ENCODE measurements around the gene ZNF175. TPM values are rescaled to one million over a fixed set of nuclear protein-coding genes. Genes with fewer than 3 reads are reported as not detected.

ZNF175 gene
- total RNA-seq, 1 experiment from 2014 or later = 9.3 TPM

DNA sequence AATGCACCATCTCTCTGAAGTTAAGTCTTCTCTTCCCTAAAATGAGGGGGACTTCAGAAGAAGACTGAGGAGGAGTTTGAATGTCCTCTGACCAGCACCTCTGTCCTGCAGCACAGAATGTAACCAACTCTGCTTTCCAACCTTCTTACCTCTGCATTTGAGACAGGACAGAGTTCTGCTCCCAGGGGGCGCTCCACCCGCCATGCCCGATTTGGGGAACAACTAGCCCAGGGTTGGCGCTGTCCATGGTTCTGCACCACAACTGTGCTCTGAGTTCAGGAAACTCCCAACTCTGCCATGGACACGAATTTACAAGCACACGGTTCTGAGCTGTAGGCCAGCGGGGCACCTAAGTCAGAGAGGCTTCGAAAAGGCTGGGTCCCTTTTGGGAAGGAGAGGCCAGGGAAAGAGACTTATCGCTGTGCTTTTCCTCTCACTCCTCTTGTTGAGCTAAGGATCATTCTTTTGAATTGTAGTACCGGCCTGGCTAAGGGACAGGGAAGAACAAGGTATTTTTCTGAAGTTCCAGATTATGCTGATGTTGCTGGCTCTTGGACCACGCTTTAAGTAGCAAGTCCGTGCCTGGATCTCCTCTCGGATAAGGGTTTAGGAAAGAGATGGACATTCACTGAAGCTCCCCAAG is 37.0 kb downstream of the ZNF175 start:
- POLR2A ChIA-PET = no interaction called here
- Histone ChIP-seq H3K27ac (ENCODE audit: low read depth, low read length) (no peak overlapping the region), H3K9me2 (ENCODE audit: insufficient read depth) (no peaks in the 10 kb centered on the region), H3K27me3 (ENCODE audit: insufficient read depth, low read length) (peaks cover 45% of the 10 kb centered on the region), H2AFZ (ENCODE audit: low read depth, low read length, poor library complexity, severe bottlenecking) (no peak overlapping the region), H4K20me1 (ENCODE audit: insufficient read depth) (no peaks in the 10 kb centered on the region), H3K36me3 (ENCODE audit: control insufficient read depth in 1 of 2, insufficient read depth in 2 of 2, low read length in 2 of 2) (no peaks in the 10 kb centered on the region), H3K4me2 (ENCODE audit: low read length) (no peak overlapping the region), H3K4me1 (ENCODE audit: control insufficient read depth in 1 of 2, insufficient read depth in 2 of 2, low read length in 2 of 2) (no peaks in the 10 kb centered on the region), H3K4me3 (replicated peaks in 1 of 2; ENCODE audit: low read depth in 1 of 2, low read length in 2 of 2) (no peak overlapping the region), H3K79me2 (ENCODE audit: insufficient read depth, low read length) (no peaks in the 10 kb centered on the region), H3K9me3 (ENCODE audit: control insufficient read depth in 1 of 2, insufficient read depth in 1 of 2, low read depth in 1 of 2, low read length in 2 of 2) (no peaks in the 10 kb centered on the region), H3K9ac (ENCODE audit: low read length) (no peak overlapping the region)
- TF ChIP-seq SRF (IDR thresholded peaks at IDR 0.05; ENCODE audit: low read depth) (peak; percentile 68), TCF7L2 (IDR thresholded peaks at IDR 0.05; ENCODE audit: borderline replicate concordance, extremely low read depth, insufficient read depth, insufficient read length) (no peak), EGR1 (IDR thresholded peaks at IDR 0.05; ENCODE audit: low read depth) (no peak), CBX3 (IDR thresholded peaks at IDR 0.05; ENCODE audit: low read depth) (peak; percentile 91), SP1 (IDR thresholded peaks at IDR 0.05; ENCODE audit: low read depth) (no peak), YY1 (IDR thresholded peaks at IDR 0.05; ENCODE audit: extremely low read depth, insufficient replicate concordance, low read depth, low read length) (peak; percentile 67), RAD21 (IDR thresholded peaks at IDR 0.05; ENCODE audit: low read depth) (peak; percentile 52)
- TF ChIP-seq, protein P1, sequence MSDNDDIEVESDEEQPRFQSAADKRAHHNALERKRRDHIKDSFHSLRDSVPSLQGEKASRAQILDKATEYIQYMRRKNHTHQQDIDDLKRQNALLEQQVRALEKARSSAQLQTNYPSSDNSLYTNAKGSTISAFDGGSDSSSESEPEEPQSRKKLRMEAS (IDR thresholded peaks at IDR 0.05) = peak; percentile 54; the same call in 1 of the 2 replicates
- TF ChIP-seq, protein P2, sequence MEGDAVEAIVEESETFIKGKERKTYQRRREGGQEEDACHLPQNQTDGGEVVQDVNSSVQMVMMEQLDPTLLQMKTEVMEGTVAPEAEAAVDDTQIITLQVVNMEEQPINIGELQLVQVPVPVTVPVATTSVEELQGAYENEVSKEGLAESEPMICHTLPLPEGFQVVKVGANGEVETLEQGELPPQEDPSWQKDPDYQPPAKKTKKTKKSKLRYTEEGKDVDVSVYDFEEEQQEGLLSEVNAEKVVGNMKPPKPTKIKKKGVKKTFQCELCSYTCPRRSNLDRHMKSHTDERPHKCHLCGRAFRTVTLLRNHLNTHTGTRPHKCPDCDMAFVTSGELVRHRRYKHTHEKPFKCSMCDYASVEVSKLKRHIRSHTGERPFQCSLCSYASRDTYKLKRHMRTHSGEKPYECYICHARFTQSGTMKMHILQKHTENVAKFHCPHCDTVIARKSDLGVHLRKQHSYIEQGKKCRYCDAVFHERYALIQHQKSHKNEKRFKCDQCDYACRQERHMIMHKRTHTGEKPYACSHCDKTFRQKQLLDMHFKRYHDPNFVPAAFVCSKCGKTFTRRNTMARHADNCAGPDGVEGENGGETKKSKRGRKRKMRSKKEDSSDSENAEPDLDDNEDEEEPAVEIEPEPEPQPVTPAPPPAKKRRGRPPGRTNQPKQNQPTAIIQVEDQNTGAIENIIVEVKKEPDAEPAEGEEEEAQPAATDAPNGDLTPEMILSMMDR (IDR thresholded peaks at IDR 0.05 in 2 of 3, conservative IDR thresholded peaks at IDR 0.05 in 1 of 3; ENCODE audit: borderline replicate concordance in 1 of 3, insufficient read depth in 1 of 3, low read depth in 2 of 3, low read length in 2 of 3) = peak; percentile 72 to 93 (median 91); a peak in 5 of 6 replicates
- DNase-seq (ENCODE audit: low read depth, low spot score) (peak; percentile 64), ATAC-seq (peak; percentile 97)
- no TSS peak for BruUV-seq (replicated peaks)
- CTCF ChIA-PET = interaction anchor here (0.7 to 5.2 kb wide), 3 partner anchors 29 to 53 kb away, joined by 3 to 26 read pairs (median 7); no protein-coding TSS in a partner anchor
- intact Hi-C loops (cut with micrococcal nuclease) = loop anchor here (1.0 to 5.0 kb wide), 3 partner anchors 49 to 169 kb away; no protein-coding TSS in a partner anchor
- RAD21 ChIA-PET (ENCODE audit: low non-redundant PET in 1 of 2, low total read pairs in 2 of 2, uncharacterized antibody in 2 of 2, unreplicated experiment in 2 of 2) = interaction anchor here (0.5 to 0.9 kb wide), 2 partner anchors 49 to 62 kb away, joined by 3 to 4 read pairs; no protein-coding TSS in a partner anchor

All from HCT116 (cell line).